GM10266 (cell line): ENCODE results near the gene CTLA4.

Source experiments
- DNase-seq: peaks from one replicate; pipeline ENCODE4 v3.0.0; 2012; ENCODE audit errors: extremely low spot score
- CTCF ChIP-seq: IDR thresholded peaks from 2 replicates; pipeline ENCODE4 v1.5.1; 2012; ENCODE audit warnings: mild to moderate bottlenecking, low read depth; ENCODE audit not compliant: control insufficient read depth, insufficient read depth; ENCODE audit errors: missing control alignments

Gene CTLA4

DNA sequence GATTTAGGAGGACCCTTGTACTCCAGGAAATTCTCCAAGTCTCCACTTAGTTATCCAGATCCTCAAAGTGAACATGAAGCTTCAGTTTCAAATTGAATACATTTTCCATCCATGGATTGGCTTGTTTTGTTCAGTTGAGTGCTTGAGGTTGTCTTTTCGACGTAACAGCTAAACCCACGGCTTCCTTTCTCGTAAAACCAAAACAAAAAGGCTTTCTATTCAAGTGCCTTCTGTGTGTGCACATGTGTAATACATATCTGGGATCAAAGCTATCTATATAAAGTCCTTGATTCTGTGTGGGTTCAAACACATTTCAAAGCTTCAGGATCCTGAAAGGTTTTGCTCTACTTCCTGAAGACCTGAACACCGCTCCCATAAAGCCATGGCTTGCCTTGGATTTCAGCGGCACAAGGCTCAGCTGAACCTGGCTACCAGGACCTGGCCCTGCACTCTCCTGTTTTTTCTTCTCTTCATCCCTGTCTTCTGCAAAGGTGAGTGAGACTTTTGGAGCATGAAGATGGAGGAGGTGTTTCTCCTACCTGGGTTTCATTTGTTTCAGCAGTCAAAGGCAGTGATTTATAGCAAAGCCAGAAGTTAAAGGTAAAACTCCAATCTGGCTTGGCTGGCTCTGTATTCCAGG, at the start of gene CTLA4:
Gene CTLA4 (plus strand): TSS at position 211 of the 640 bp plus-strand sequence. CDS start 172 bp downstream, at position 383.
- DNase-seq: no peak
- TF ChIP-seq CTCF: no peak

GRCh38 chr2:203818656-203819055, 48.9 kb upstream of the CTLA4 start:
- DNase-seq: no peak
- no peak for TF ChIP-seq CTCF

DNA sequence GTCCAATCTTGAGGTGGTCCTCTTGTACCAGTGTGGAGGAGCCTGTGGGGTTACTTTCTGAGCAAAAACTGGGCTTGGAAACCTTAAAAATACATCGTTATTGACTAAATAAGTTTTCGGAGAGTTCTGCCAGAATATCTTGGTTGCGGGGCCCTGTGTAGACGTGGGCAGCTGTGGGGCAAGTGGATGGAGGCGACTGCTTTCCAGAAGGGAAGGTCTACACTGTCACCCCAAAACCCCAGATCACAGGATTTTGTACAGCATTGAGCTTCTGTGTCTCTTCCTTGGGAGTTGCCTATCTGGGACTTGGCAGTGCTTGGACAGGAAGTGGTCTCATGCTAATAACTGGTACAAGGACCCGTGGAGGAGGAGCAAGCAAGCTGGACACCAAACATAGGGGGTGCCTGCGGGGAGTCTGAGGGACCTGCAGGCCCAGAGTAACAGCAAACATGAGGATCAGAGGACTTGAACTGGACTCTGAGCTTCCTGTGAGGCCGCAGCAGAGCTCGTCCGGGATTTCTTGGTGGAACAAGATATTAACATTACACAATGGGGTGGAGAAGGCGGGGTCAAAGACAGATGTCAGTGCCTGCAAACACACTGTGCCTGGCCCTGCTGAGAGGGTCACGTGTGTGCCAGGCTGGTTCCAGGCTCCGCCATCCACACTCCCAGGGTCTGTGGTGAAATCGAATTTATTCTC, 48.0 kb upstream of the CTLA4 start:
- no peak for TF ChIP-seq CTCF
- DNase-seq: no peak

DNA sequence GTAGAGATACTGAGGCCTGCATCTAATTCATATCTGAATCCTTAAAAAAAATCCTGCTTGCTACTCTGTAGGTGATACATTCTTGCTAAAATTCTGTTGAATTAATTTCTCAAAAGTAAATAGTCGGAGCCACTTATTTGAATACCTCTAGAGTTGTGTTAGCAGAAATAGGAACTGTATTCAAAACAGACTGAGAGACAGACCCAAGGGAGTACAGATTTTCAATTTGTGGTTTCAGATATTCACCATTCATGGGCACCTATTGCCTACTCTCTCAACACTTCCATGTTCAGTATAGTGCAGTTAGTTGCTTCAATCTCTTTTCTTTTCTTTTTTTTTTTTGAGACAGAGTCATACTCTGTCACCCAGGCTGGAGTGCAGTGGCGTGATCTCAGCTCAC, 46.6 kb upstream of the CTLA4 start:
- no peak for TF ChIP-seq CTCF
- DNase-seq: no peak

GRCh38 chr2:203822240-203822639, 45.3 kb upstream of the CTLA4 start:
- DNase-seq: no peak
- TF ChIP-seq CTCF: no peak

- no peak for DNase-seq
- no peak for TF ChIP-seq CTCF
Measured at GRCh38 chr2:203823173-203823572, 44.4 kb upstream of the CTLA4 start.

- no peak for DNase-seq
- TF ChIP-seq CTCF: no peak
Measured at GRCh38 chr2:203824057-203824456, 43.5 kb upstream of the CTLA4 start.
